Activated T-cell treated with anti-CD3 and anti-CD28 coated beads, Interleukin-2, amount 50 U/mL, for 24 hours (primary cell): Measurements from ENCODE around the gene SRL.

Experiments
- DNase-seq: peaks from one replicate; pipeline ENCODE4 v3.0.0-alpha.2; 2020
- H3K27ac Mint-ChIP-seq: 2 replicates; pipeline ENCODE4 v1.8.0; 2020; ENCODE audit warnings: mild to moderate bottlenecking, mixed read lengths
- H3K27me3 Mint-ChIP-seq: 2 replicates; pipeline ENCODE4 v1.8.0; 2020; ENCODE audit warnings: mixed read lengths
- H3K36me3 Mint-ChIP-seq: 2 replicates; pipeline ENCODE4 v1.8.0; 2020; ENCODE audit warnings: low read depth, mixed read lengths
- H3K4me1 Mint-ChIP-seq: 2 replicates; pipeline ENCODE4 v1.8.0; 2020; ENCODE audit warnings: low read depth, mixed read lengths
- H3K4me3 Mint-ChIP-seq: 2 replicates; pipeline ENCODE4 v1.8.0; 2020; ENCODE audit warnings: mild to moderate bottlenecking, moderate library complexity, mixed read lengths
- H3K9me3 Mint-ChIP-seq: 2 replicates; pipeline ENCODE4 v1.8.0; 2020; ENCODE audit warnings: mixed read lengths

Gene SRL

GRCh38 chr16:4241928-4242283, at the start of gene SRL:
Gene SRL, minus strand, starts transcription at chr16:4242080. Its CDS starts 13 bp downstream, at chr16:4242067.
- Mint-ChIP-seq H3K27me3 (no peaks in the 10 kb centered on the region), H3K4me1 (no peaks in the 10 kb centered on the region), H3K9me3 (no peaks in the 10 kb centered on the region), H3K4me3 (no peak within 1 kb of the TSS), H3K36me3 (peaks cover 5% of the 10 kb centered on the region), H3K27ac (no peak within 1 kb of the TSS)
- no peak for DNase-seq

GRCh38 chr16:4290236-4290830, 48.5 kb upstream of the SRL start:
- H3K27ac Mint-ChIP-seq, result no peak overlapping the region
- H3K4me1 Mint-ChIP-seq, result peaks cover 10% of the 10 kb centered on the region
- no peaks in the 10 kb centered on the region for H3K9me3 Mint-ChIP-seq
- DNase-seq, result no peak
- H3K4me3 Mint-ChIP-seq, result no peak overlapping the region
- H3K36me3 Mint-ChIP-seq, result no peaks in the 10 kb centered on the region
- peaks cover 8% of the 10 kb centered on the region for H3K27me3 Mint-ChIP-seq

- no peaks in the 10 kb centered on the region for H3K36me3 Mint-ChIP-seq
- H3K27me3 Mint-ChIP-seq, result peaks cover 23% of the 10 kb centered on the region
- H3K9me3 Mint-ChIP-seq, result no peaks in the 10 kb centered on the region
- peaks cover 10% of the 10 kb centered on the region for H3K4me1 Mint-ChIP-seq
- no peak overlapping the region for H3K27ac Mint-ChIP-seq
- no peak overlapping the region for H3K4me3 Mint-ChIP-seq
- DNase-seq, result peak; percentile 87
These were observed 46.5 kb upstream of the SRL start for GRCh38 chr16:4288148-4288921.

GRCh38 chr16:4285167-4285566, 43.3 kb upstream of the SRL start:
- H3K4me1 Mint-ChIP-seq, result peaks cover 10% of the 10 kb centered on the region
- H3K27ac Mint-ChIP-seq, result no peak overlapping the region
- H3K27me3 Mint-ChIP-seq, result peaks cover 23% of the 10 kb centered on the region
- no peak for DNase-seq
- no peak overlapping the region for H3K4me3 Mint-ChIP-seq
- no peaks in the 10 kb centered on the region for H3K9me3 Mint-ChIP-seq
- no peaks in the 10 kb centered on the region for H3K36me3 Mint-ChIP-seq

- no peak for DNase-seq
- no peak overlapping the region for H3K27ac Mint-ChIP-seq
These were observed 42.1 kb upstream of the SRL start for GRCh38 chr16:4283939-4284338.

GRCh38 chr16:4283441-4283840, 41.6 kb upstream of the SRL start:
- Mint-ChIP-seq H3K9me3 (no peaks in the 10 kb centered on the region), H3K4me3 (no peak overlapping the region), H3K4me1 (peaks cover 7% of the 10 kb centered on the region)

More at GRCh38 chr16:4283939-4284338, 42.1 kb upstream of the SRL start:
- Mint-ChIP-seq H3K9me3 (no peaks in the 10 kb centered on the region), H3K36me3 (no peaks in the 10 kb centered on the region), H3K4me3 (no peak overlapping the region), H3K4me1 (peaks cover 10% of the 10 kb centered on the region), H3K27me3 (peaks cover 23% of the 10 kb centered on the region)

GRCh38 chr16:4280625-4281024, 38.7 kb upstream of the SRL start:
- Mint-ChIP-seq H3K36me3 (no peaks in the 10 kb centered on the region), H3K9me3 (no peaks in the 10 kb centered on the region), H3K4me1 (no peaks in the 10 kb centered on the region), H3K4me3 (no peak overlapping the region), H3K27ac (no peak overlapping the region), H3K27me3 (peaks cover 15% of the 10 kb centered on the region)
- no peak for DNase-seq

More at GRCh38 chr16:4283441-4283840, 41.6 kb upstream of the SRL start:
- no peak for DNase-seq
- H3K36me3 Mint-ChIP-seq, result no peaks in the 10 kb centered on the region
- H3K27ac Mint-ChIP-seq, result no peak overlapping the region
- peaks cover 23% of the 10 kb centered on the region for H3K27me3 Mint-ChIP-seq

- Mint-ChIP-seq H3K4me3 (no peak overlapping the region), H3K9me3 (no peaks in the 10 kb centered on the region), H3K4me1 (peaks cover 3% of the 10 kb centered on the region), H3K27me3 (no peaks in the 10 kb centered on the region), H3K27ac (no peak overlapping the region), H3K36me3 (no peaks in the 10 kb centered on the region)
- no peak for DNase-seq
These were observed 36.2 kb upstream of the SRL start for GRCh38 chr16:4277987-4278513.

- H3K9me3 Mint-ChIP-seq, result no peaks in the 10 kb centered on the region
- no peaks in the 10 kb centered on the region for H3K27me3 Mint-ChIP-seq
- H3K4me1 Mint-ChIP-seq, result peaks cover 4% of the 10 kb centered on the region
- H3K36me3 Mint-ChIP-seq, result peaks cover 9% of the 10 kb centered on the region
- no peak overlapping the region for H3K4me3 Mint-ChIP-seq
- no peak for DNase-seq
- no peak overlapping the region for H3K27ac Mint-ChIP-seq
These were observed 34.0 kb upstream of the SRL start for GRCh38 chr16:4275861-4276260.

- Mint-ChIP-seq H3K4me1 (peaks cover 17% of the 10 kb centered on the region), H3K4me3 (peak overlapping the region; percentile 90), H3K27me3 (no peaks in the 10 kb centered on the region), H3K9me3 (no peaks in the 10 kb centered on the region), H3K36me3 (peaks cover 23% of the 10 kb centered on the region), H3K27ac (peak overlapping the region; percentile 53)
- peak; percentile 76 for DNase-seq
These were observed 32.0 kb upstream of the SRL start for GRCh38 chr16:4273858-4274311.

GRCh38 chr16:4272114-4272956, 30.5 kb upstream of the SRL start:
- Mint-ChIP-seq H3K36me3 (peaks cover 37% of the 10 kb centered on the region), H3K27ac (peak overlapping the region; percentile 92), H3K27me3 (no peaks in the 10 kb centered on the region), H3K9me3 (no peaks in the 10 kb centered on the region), H3K4me3 (peak overlapping the region; percentile 90), H3K4me1 (peaks cover 26% of the 10 kb centered on the region)
- DNase-seq, result peak; percentile 82

- H3K27ac Mint-ChIP-seq, result peak overlapping the region; percentile 96
- peak overlapping the region; percentile 90 for H3K4me3 Mint-ChIP-seq
- H3K36me3 Mint-ChIP-seq, result peaks cover 43% of the 10 kb centered on the region
- no peaks in the 10 kb centered on the region for H3K27me3 Mint-ChIP-seq
- DNase-seq, result peak; percentile 93
- H3K9me3 Mint-ChIP-seq, result no peaks in the 10 kb centered on the region
- H3K4me1 Mint-ChIP-seq, result peaks cover 29% of the 10 kb centered on the region
These were observed 29.6 kb upstream of the SRL start for GRCh38 chr16:4271176-4272113.

GRCh38 chr16:4270595-4270994, 28.7 kb upstream of the SRL start:
- Mint-ChIP-seq H3K27ac (peak overlapping the region; percentile 96), H3K9me3 (no peaks in the 10 kb centered on the region), H3K4me3 (peak overlapping the region; percentile 90), H3K36me3 (peaks cover 51% of the 10 kb centered on the region), H3K4me1 (peaks cover 35% of the 10 kb centered on the region), H3K27me3 (no peaks in the 10 kb centered on the region)
- DNase-seq, result peak; percentile 39
